Adrenal gland (tissue), 5 donors: ENCODE results near the gene ANKRD33B.

Experiments
- CTCF ChIP-seq, 6 experiments: fragments of 450-650 bp in 4 of 6; fragments of 200-600 bp in 2 of 6; sonication (generic) in 1 of 6; IDR thresholded peaks; 1 replicate in 5 of 6; 2 replicates in 1 of 6; pipeline versions ENCODE4 v1.5.1 to v1.8.0; 2016 to 2021; ENCODE audit warnings: antibody characterized with exemption in 6 of 6, mild to moderate bottlenecking in 2 of 6, moderate library complexity in 1 of 6
- POLR2A ChIP-seq, 2 donors: fragments of 450-650 bp; IDR thresholded peaks; one replicate each; pipeline ENCODE4 v1.6.1; 2017; ENCODE audit warnings: antibody characterized with exemption in 2 of 2, mild to moderate bottlenecking in 2 of 2, moderate library complexity in 1 of 2
- donor health status: DM: no; HTN: no; CAD: no.

GRCh38 chr5:10528827-10529226, 35.0 kb upstream of the ANKRD33B start:
- TF ChIP-seq CTCF (IDR thresholded peaks at IDR 0.05) (no peak), POLR2A (IDR thresholded peaks at IDR 0.05) (no peak)
